Measurements from ENCODE around the gene PDE4B.
"Not testable (repeated sequence)": the region's sequence is repeated elsewhere in the genome, so short reads cannot be mapped to it uniquely, and the experiment has no call there.

The PDE4B gene

GRCh38 chr1:65965112-65965996 is 172.7 kb downstream of the PDE4B start:
- no peak for TF ChIP-seq CTCF (IDR thresholded peaks at IDR 0.05)
- DNase-seq (ENCODE audit: low spot score), result no peak
- H3K27ac ChIP-seq, result no peak overlapping the region
- H3K4me3 ChIP-seq, result no peak overlapping the region

- not testable (repeated sequence) for DNase-seq (ENCODE audit: low spot score); H3K4me3 ChIP-seq; H3K27ac ChIP-seq
Measured at GRCh38 chr1:65967492-65967891, 174.8 kb downstream of the PDE4B start.

GRCh38 chr1:65971547-65971946 is 178.9 kb downstream of the PDE4B start:
- Histone ChIP-seq H3K27ac (no peak overlapping the region), H3K4me3 (no peak overlapping the region)
- DNase-seq (ENCODE audit: low spot score), result no peak
- no peak for TF ChIP-seq CTCF (IDR thresholded peaks at IDR 0.05)

- no peak overlapping the region for H3K4me3 ChIP-seq
- DNase-seq (ENCODE audit: low spot score), result no peak
- H3K27ac ChIP-seq, result no peak overlapping the region
- no peak for TF ChIP-seq CTCF (IDR thresholded peaks at IDR 0.05)
Measured at GRCh38 chr1:65975708-65976107, 183.0 kb downstream of the PDE4B start.

- DNase-seq (ENCODE audit: low spot score), result no peak
- no peak for TF ChIP-seq CTCF (IDR thresholded peaks at IDR 0.05)
- H3K4me3 ChIP-seq, result no peak overlapping the region
- no peak overlapping the region for H3K27ac ChIP-seq
Measured at GRCh38 chr1:65979136-65980044, 186.7 kb downstream of the PDE4B start.

GRCh38 chr1:65980237-65980636 is 187.5 kb downstream of the PDE4B start:
- H3K4me3 ChIP-seq, result no peak overlapping the region
- no peak overlapping the region for H3K27ac ChIP-seq
- no peak for TF ChIP-seq CTCF (IDR thresholded peaks at IDR 0.05)
- no peak for DNase-seq (ENCODE audit: low spot score)

GRCh38 chr1:65983500-65983899 is 190.8 kb downstream of the PDE4B start:
- H3K4me3 ChIP-seq, result no peak overlapping the region
- no peak for TF ChIP-seq CTCF (IDR thresholded peaks at IDR 0.05)
- no peak overlapping the region for H3K27ac ChIP-seq
- DNase-seq (ENCODE audit: low spot score), result no peak

All from coronary artery (tissue), 2 donors.